Measurements from ENCODE around the gene EPHB6. TPM values are rescaled to one million over a fixed set of nuclear protein-coding genes. Genes with fewer than 3 reads are reported as not detected.

EPHB6 gene
- total RNA-seq, 1 donor from 2014 or later, result 28.8 TPM

DNA sequence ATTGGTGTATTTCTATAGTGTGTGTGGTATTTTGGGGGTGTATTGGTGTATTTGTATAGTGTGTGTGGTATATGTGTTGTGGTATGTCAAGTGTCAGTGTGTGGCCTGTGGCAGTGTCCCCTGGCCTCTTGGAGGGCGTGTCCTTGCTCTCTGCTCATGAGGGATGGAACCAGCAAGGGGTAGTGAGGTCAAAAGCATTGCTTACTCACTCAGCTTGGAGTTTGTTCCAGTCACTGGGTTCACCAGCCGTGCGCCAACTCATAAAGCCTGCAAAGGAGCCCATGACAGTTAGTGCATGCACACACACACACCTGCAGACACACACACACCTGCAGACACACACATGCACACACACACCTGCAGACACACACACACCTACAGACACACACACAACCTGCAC is 34.9 kb downstream of the EPHB6 start:
- no peak overlapping the region for H3K27ac Mint-ChIP-seq
- no peak overlapping the region for H3K4me3 Mint-ChIP-seq (ENCODE audit: low read depth)
- no peaks in the 10 kb centered on the region for H3K36me3 Mint-ChIP-seq (ENCODE audit: insufficient read depth)
- TF ChIP-seq, protein P1, sequence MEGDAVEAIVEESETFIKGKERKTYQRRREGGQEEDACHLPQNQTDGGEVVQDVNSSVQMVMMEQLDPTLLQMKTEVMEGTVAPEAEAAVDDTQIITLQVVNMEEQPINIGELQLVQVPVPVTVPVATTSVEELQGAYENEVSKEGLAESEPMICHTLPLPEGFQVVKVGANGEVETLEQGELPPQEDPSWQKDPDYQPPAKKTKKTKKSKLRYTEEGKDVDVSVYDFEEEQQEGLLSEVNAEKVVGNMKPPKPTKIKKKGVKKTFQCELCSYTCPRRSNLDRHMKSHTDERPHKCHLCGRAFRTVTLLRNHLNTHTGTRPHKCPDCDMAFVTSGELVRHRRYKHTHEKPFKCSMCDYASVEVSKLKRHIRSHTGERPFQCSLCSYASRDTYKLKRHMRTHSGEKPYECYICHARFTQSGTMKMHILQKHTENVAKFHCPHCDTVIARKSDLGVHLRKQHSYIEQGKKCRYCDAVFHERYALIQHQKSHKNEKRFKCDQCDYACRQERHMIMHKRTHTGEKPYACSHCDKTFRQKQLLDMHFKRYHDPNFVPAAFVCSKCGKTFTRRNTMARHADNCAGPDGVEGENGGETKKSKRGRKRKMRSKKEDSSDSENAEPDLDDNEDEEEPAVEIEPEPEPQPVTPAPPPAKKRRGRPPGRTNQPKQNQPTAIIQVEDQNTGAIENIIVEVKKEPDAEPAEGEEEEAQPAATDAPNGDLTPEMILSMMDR (IDR thresholded peaks at IDR 0.05; ENCODE audit: unreplicated experiment), result no peak
- peaks cover 17% of the 10 kb centered on the region for H3K4me1 Mint-ChIP-seq (ENCODE audit: low read depth)
- peaks cover 20% of the 10 kb centered on the region for H3K27me3 Mint-ChIP-seq
- no peaks in the 10 kb centered on the region for H3K9me3 Mint-ChIP-seq (ENCODE audit: low read depth)
- DNase-seq (ENCODE audit: low spot score, unreplicated experiment), result no peak

DNA sequence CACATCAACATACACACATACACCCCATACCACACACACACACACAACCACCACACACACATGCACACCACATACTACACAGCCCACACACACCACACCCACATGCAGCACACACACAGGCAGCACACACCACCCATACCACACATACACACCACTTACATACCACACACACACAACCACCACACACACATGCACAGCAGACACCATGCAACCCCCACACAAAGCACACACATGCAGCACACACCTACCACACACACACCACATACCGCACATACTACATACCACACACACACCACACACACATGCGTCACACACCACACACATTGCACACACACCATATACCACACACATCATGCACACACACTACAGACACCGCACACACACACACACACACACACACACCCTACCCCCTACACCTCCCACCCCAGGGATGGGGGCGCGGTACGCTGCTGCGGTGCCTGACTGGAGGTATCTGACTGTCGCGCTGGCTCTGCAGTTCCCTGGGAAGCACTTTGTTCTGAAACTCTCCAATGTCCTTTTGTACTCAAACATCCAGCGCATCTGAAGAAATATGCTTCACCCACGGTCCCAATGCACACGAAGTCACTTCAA is 36.1 kb downstream of the EPHB6 start:
- H3K36me3 Mint-ChIP-seq (ENCODE audit: insufficient read depth), result no peaks in the 10 kb centered on the region
- H3K4me1 Mint-ChIP-seq (ENCODE audit: low read depth), result peaks cover 13% of the 10 kb centered on the region
- H3K9me3 Mint-ChIP-seq (ENCODE audit: low read depth), result no peaks in the 10 kb centered on the region
- no peak overlapping the region for H3K27ac Mint-ChIP-seq
- peaks cover 28% of the 10 kb centered on the region for H3K27me3 Mint-ChIP-seq
- TF ChIP-seq, protein P1 (IDR thresholded peaks at IDR 0.05; ENCODE audit: unreplicated experiment), result no peak
- no peak overlapping the region for H3K4me3 Mint-ChIP-seq (ENCODE audit: low read depth)
- DNase-seq (ENCODE audit: low spot score, unreplicated experiment), result no peak

DNA sequence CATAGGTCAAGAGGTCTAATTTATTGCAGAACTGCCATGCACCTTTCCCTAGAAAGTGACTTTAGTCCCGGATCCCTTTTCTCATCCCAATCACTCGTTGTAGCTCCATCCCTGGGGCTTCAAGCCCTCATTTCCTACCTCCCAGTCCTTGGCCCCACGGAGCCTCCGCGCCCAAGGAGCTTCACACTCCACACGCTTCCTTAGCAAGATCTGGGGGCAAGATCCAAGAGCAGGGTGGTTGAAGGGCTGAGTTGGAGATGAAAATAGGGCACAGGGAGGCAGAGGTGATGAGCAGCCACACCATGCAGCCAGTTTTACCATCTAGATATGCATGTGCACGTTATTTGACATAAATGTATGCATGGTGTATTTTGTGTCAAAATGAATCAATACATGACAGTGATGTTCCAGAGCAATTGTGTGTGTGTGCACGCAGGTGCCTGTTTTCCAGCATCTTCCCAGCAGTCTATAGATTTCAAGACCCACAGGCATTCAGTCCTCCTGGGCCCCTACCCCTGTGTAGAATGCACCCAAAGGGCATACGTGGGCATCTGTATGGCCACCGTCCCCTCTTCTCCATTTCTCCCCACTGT is 36.7 kb downstream of the EPHB6 start:
- Mint-ChIP-seq H3K4me3 (ENCODE audit: low read depth) (no peak overlapping the region), H3K9me3 (ENCODE audit: low read depth) (no peaks in the 10 kb centered on the region), H3K27me3 (peaks cover 33% of the 10 kb centered on the region), H3K36me3 (ENCODE audit: insufficient read depth) (no peaks in the 10 kb centered on the region), H3K4me1 (ENCODE audit: low read depth) (peaks cover 12% of the 10 kb centered on the region), H3K27ac (no peak overlapping the region)
- no peak for DNase-seq (ENCODE audit: low spot score, unreplicated experiment)
- TF ChIP-seq, protein P1 (IDR thresholded peaks at IDR 0.05; ENCODE audit: unreplicated experiment), result no peak

DNA sequence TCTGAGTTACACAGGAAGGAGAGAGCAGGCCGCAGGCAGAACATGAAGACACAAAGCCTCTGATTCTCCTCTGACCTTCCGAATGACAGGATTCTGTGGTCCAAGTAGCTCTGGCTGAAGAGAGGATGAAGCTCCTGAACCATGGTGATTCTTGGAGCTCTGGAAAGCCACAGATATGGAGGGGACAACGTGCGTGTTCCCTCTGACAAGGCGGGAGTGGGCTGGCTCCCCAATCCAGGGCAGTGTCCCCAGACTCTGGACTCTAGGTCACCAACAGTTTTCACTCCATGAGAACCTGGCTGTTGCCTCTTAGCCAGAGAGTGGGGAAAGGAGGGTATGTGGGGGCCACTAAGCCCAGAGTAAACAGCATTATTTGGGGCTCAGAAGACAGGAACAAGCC is 38.1 kb downstream of the EPHB6 start:
- Mint-ChIP-seq H3K27ac (no peak overlapping the region), H3K36me3 (ENCODE audit: insufficient read depth) (no peaks in the 10 kb centered on the region), H3K27me3 (peaks cover 42% of the 10 kb centered on the region), H3K4me3 (ENCODE audit: low read depth) (no peak overlapping the region), H3K4me1 (ENCODE audit: low read depth) (peaks cover 8% of the 10 kb centered on the region), H3K9me3 (ENCODE audit: low read depth) (no peaks in the 10 kb centered on the region)
- no peak for DNase-seq (ENCODE audit: low spot score, unreplicated experiment)
- TF ChIP-seq, protein P1 (IDR thresholded peaks at IDR 0.05; ENCODE audit: unreplicated experiment), result no peak

DNA sequence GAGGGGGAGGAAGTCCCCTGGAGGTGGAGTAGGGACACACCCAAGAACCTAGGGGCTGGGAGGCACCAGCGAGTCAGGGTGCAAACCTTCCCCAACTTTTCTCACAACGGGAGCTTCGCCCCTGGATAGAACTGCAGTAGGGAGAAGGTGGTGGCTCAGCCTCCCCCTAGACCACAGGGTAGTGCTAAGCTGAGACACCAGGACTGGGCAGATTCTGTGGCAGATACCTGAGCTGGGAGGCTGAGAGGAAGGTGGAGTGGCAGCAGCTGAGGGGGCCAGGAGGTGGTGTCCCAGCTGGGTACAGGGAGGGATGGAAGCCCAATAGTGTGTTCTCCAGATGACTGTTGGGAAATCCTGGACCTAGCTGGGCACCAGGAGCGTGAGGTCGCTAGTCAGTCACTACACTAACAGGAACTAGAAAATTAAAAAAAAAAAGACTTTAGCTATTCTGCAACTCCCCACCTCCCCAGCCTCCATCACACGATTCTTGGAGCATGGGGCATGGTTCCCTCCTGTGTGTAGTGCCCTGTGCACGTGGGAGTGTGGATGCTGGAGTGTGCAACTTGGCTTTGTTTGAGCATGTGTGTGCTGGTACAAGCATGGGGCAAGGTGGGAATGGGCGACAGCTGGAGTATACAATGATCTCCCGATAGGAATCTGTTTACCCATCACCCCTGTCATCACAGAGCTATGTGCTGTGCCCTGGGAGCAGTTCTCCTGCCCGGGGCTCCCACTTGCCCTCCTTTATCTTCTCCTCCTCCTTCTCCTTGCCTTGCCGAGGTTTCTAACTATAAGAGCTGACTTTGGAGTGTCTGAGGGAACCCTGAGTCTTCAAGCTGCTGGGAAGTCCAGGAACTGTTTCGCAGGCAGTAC is 39.5 kb downstream of the EPHB6 start:
- no peak for DNase-seq (ENCODE audit: low spot score, unreplicated experiment)
- H3K4me1 Mint-ChIP-seq (ENCODE audit: low read depth), result peaks cover 11% of the 10 kb centered on the region
- H3K9me3 Mint-ChIP-seq (ENCODE audit: low read depth), result no peaks in the 10 kb centered on the region
- no peak overlapping the region for H3K27ac Mint-ChIP-seq
- TF ChIP-seq, protein P1 (IDR thresholded peaks at IDR 0.05; ENCODE audit: unreplicated experiment), result no peak
- H3K27me3 Mint-ChIP-seq, result peaks cover 42% of the 10 kb centered on the region
- H3K4me3 Mint-ChIP-seq (ENCODE audit: low read depth), result no peak overlapping the region
- no peaks in the 10 kb centered on the region for H3K36me3 Mint-ChIP-seq (ENCODE audit: insufficient read depth)
